Esophagus muscularis mucosa (tissue), 4 donors: Measurements from ENCODE around the gene PLD3. TPM values are rescaled to one million over a fixed set of nuclear protein-coding genes. Genes with fewer than 3 reads are reported as not detected.

Experiments used
- DNase-seq: peaks from one replicate; pipeline ENCODE4 v3.0.0-alpha.2; 2017; ENCODE audit errors: extremely low spot score
- H3K27ac ChIP-seq, 4 donors: fragments of 200-600 bp; sonication (generic); replicated peaks in 1 of 4; 1 replicate in 3 of 4; 2 replicates in 1 of 4; pipeline ENCODE4 v1.5.1; 2016 to 2019; ENCODE audit warnings: mild to moderate bottlenecking in 1 of 4
- H3K27me3 ChIP-seq, 4 donors: fragments of 200-600 bp; sonication (generic); one replicate each; pipeline versions ENCODE4 v1.5.1 to v1.6.0; 2016 to 2019
- H3K36me3 ChIP-seq, 4 donors: fragments of 200-600 bp; sonication (generic); one replicate each; pipeline ENCODE4 v1.5.1; 2016 to 2019
- H3K4me1 ChIP-seq, 4 donors: fragments of 200-600 bp; sonication (generic); one replicate each; pipeline ENCODE4 v1.5.1; 2016 to 2019
- H3K4me3 ChIP-seq, 4 donors: fragments of 200-600 bp; sonication (generic); 1 replicate in 2 of 4; 2 replicates in 2 of 4; pipeline ENCODE4 v1.5.1; 2016 to 2019; ENCODE audit warnings: mild to moderate bottlenecking in 4 of 4, moderate library complexity in 1 of 4
- H3K9me3 ChIP-seq, 4 donors: fragments of 200-600 bp; sonication (generic); 1 replicate in 3 of 4; 2 replicates in 1 of 4; pipeline ENCODE4 v1.5.1; 2016 to 2019
- CTCF ChIP-seq, 3 experiments: fragments of 200-600 bp in 2 of 3; fragments of 450-650 bp in 1 of 3; sonication (generic) in 2 of 3; IDR thresholded peaks; one replicate each; pipeline ENCODE4 v1.5.1; 2017 to 2019; ENCODE audit warnings: antibody characterized with exemption in 3 of 3, mild to moderate bottlenecking in 2 of 3, moderate library complexity in 1 of 3
- EP300 ChIP-seq: sonication (generic); formaldehyde crosslinking; IDR thresholded peaks from one replicate; pipeline ENCODE4 v1.6.1; 2017; ENCODE audit warnings: antibody characterized with exemption
- POLR2A ChIP-seq: fragments of 450-650 bp; IDR thresholded peaks from one replicate; pipeline ENCODE4 v1.6.1; 2017; ENCODE audit warnings: antibody characterized with exemption, moderate library complexity, mild to moderate bottlenecking, low read depth
- POLR2AphosphoS5 ChIP-seq, 2 donors: sonication (generic); formaldehyde crosslinking; IDR thresholded peaks; one replicate each; pipeline ENCODE4 v1.6.1; 2017; ENCODE audit warnings: antibody characterized with exemption in 2 of 2
- WGBS: methylation state at CpG from one replicate; pipeline ENCODE4 v1.1.5; 2018; 5-methylcytosine and 5-hydroxymethylcytosine counted together
- intact Hi-C: fragments of 100-400 bp; cut with DNase I; formaldehyde crosslinking; loops from one replicate; pipeline ENCODE4 v1.15.1; 2023
- total RNA-seq, 4 donors: library from RNA; depleted of rRNA; stranded (reverse); fragments of >200 nt; gene quantifications; one replicate each; pipeline versions ENCODE4 v1.1.0 to v1.2.1, GENCODE V29; 2016

PLD3 gene
- total RNA-seq, 4 donors from 2014 or later, result 206 to 280 (median 223) TPM

- H3K27me3 ChIP-seq, result no peaks in the 10 kb centered on the region
- no peak overlapping the region for H3K27ac ChIP-seq
- no peaks in the 10 kb centered on the region for H3K4me1 ChIP-seq
- TF ChIP-seq EP300 (no peak), POLR2AphosphoS5 (IDR thresholded peaks at IDR 0.05) (no peak), POLR2A (no peak), CTCF (IDR thresholded peaks at IDR 0.05) (no peak)
- H3K36me3 ChIP-seq, result peaks cover 43 to 73% (median 67%) of the 10 kb centered on the region in 4 donors
- DNase-seq, result no peak
- H3K9me3 ChIP-seq, result no peaks in the 10 kb centered on the region
- intact Hi-C loops, result no loop called here
- no peak overlapping the region for H3K4me3 ChIP-seq
Observed at GRCh38 chr19:40335101-40335500, 13.4 kb upstream of the PLD3 start.

- TF ChIP-seq EP300 (no peak), POLR2AphosphoS5 (IDR thresholded peaks at IDR 0.05) (no peak), POLR2A (no peak), CTCF (IDR thresholded peaks at IDR 0.05) (no peak)
- Histone ChIP-seq H3K4me1 (peaks cover 0 to 1% (median under 1%) of the 10 kb centered on the region in 4 donors), H3K36me3 (peaks cover 36 to 71% (median 61%) of the 10 kb centered on the region in 4 donors), H3K9me3 (no peaks in the 10 kb centered on the region), H3K27ac (no peak overlapping the region), H3K4me3 (no peak overlapping the region), H3K27me3 (no peaks in the 10 kb centered on the region)
- WGBS, result 91% methylated on average over 10 of the region's 15 CpGs
- DNase-seq, result no peak
- intact Hi-C loops, result no loop called here
Observed at GRCh38 chr19:40335855-40336600, 12.5 kb upstream of the PLD3 start.

- peaks cover 0 to 6% (median 5%) of the 10 kb centered on the region in 4 donors for H3K4me1 ChIP-seq
- no peak for DNase-seq
- no peaks in the 10 kb centered on the region for H3K9me3 ChIP-seq
- TF ChIP-seq CTCF (IDR thresholded peaks at IDR 0.05) (no peak), EP300 (no peak), POLR2A (no peak), POLR2AphosphoS5 (IDR thresholded peaks at IDR 0.05) (no peak)
- H3K27me3 ChIP-seq, result no peaks in the 10 kb centered on the region
- WGBS, result 75% methylated on average over 2 of the region's 2 CpGs
- intact Hi-C loops, result no loop called here
- no peak overlapping the region for H3K27ac ChIP-seq
- H3K36me3 ChIP-seq, result peaks cover 31 to 69% (median 56%) of the 10 kb centered on the region in 4 donors
- H3K4me3 ChIP-seq, result no peak overlapping the region
Observed at GRCh38 chr19:40336601-40336900, 11.9 kb upstream of the PLD3 start.

GRCh38 chr19:40337107-40337506 lies 11.4 kb upstream of the PLD3 start:
- Histone ChIP-seq H3K27ac (no peak overlapping the region), H3K36me3 (peaks cover 26 to 64% (median 53%) of the 10 kb centered on the region in 4 donors), H3K4me1 (peaks cover under 1 to 12% (median 11%) of the 10 kb centered on the region in 4 donors), H3K27me3 (no peaks in the 10 kb centered on the region), H3K9me3 (no peaks in the 10 kb centered on the region), H3K4me3 (no peak overlapping the region)
- TF ChIP-seq POLR2AphosphoS5 (IDR thresholded peaks at IDR 0.05) (no peak), CTCF (IDR thresholded peaks at IDR 0.05) (no peak), POLR2A (no peak), EP300 (no peak)
- WGBS, result 80% methylated on average over 2 of the region's 2 CpGs
- no peak for DNase-seq
- intact Hi-C loops, result no loop called here

GRCh38 chr19:40337594-40337993 lies 10.9 kb upstream of the PLD3 start:
- Histone ChIP-seq H3K4me1 (peaks cover 5 to 17% (median 14%) of the 10 kb centered on the region in 4 donors), H3K27me3 (no peaks in the 10 kb centered on the region), H3K27ac (no peak overlapping the region), H3K36me3 (peaks cover 21 to 59% (median 48%) of the 10 kb centered on the region in 4 donors), H3K9me3 (no peaks in the 10 kb centered on the region), H3K4me3 (no peak overlapping the region)
- no peak for DNase-seq
- intact Hi-C loops, result no loop called here
- TF ChIP-seq EP300, result no peak
- TF ChIP-seq POLR2AphosphoS5 (IDR thresholded peaks at IDR 0.05), result no peak
- TF ChIP-seq CTCF (IDR thresholded peaks at IDR 0.05), result no peak
- no peak for TF ChIP-seq POLR2A
- 93% methylated on average over 5 of the region's 5 CpGs for WGBS
